ENCODE measurements around the gene LYPLA2. TPM values are rescaled to one million over a fixed set of nuclear protein-coding genes. Genes with fewer than 3 reads are reported as not detected.

Gene LYPLA2
- total and polyA plus RNA-seq, 2 of the 8 experiments (the other 6 are each of a cell fraction or from before 2014, with no cell fraction given), result 138 to 211 TPM

DNA sequence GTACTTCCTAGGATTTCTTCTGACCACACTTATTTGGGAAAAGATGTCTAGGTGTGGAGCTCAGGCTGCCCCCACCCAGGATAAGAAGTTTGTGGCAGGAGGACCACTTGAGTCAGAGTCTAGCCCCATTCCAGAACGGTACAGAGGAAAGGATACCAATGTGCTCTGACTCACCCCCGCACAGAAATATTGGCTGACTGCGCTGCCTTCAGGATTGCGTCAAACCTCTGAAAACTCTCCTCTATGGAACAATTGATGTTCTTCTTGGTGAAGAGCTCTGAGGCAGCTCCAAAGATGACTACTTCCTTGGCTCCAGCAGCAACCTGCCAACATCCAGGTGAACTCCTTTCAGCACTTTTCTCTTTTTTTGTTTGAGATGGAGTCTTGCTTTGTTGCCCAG is 23.1 kb downstream of the LYPLA2 start:
- Histone ChIP-seq H3K79me2 (ENCODE audit: control insufficient read depth in 1 of 2, insufficient read depth in 2 of 2, low read length in 2 of 2) (no peaks in the 10 kb centered on the region), H3K23ac (ENCODE audit: insufficient read length) (no peak overlapping the region), H3K56ac (replicated peaks; ENCODE audit: insufficient read length, low read depth, low read length) (no peak overlapping the region), H3K4ac (replicated peaks; ENCODE audit: insufficient read length, low read depth, low read length) (no peak overlapping the region), H3K23me2 (ENCODE audit: low read depth, low read length) (no peaks in the 10 kb centered on the region), H2AFZ (ENCODE audit: low read length) (no peak overlapping the region), H3K27ac (ENCODE audit: low read depth, low read length) (no peak overlapping the region), H4K91ac (replicated peaks; ENCODE audit: insufficient read length, low read length) (no peak overlapping the region), H2BK20ac (ENCODE audit: low read length) (no peak overlapping the region), H2BK12ac (ENCODE audit: low read depth, low read length) (no peak overlapping the region), H3K9me3 (ENCODE audit: insufficient read depth in 2 of 2, low read depth in 1 of 2, low read length in 1 of 2) (no peaks in the 10 kb centered on the region), H3K79me1 (ENCODE audit: low read depth, low read length) (no peaks in the 10 kb centered on the region), H4K20me1 (replicated peaks in 1 of 2; ENCODE audit: control insufficient read depth in 1 of 2, insufficient read depth in 2 of 2, low read length in 2 of 2) (no peaks in the 10 kb centered on the region), H3K18ac (ENCODE audit: extremely low read depth, low read length) (no peak overlapping the region), H2BK5ac (ENCODE audit: low read depth, low read length) (no peak overlapping the region), H2AK5ac (ENCODE audit: low read depth, low read length) (no peak overlapping the region), H4K5ac (ENCODE audit: insufficient read length, low read depth, low read length) (no peak overlapping the region), H2BK120ac (replicated peaks; ENCODE audit: low read depth, low read length) (no peak overlapping the region), H3K4me2 (ENCODE audit: insufficient read depth in 1 of 2, low read depth in 2 of 2, low read length in 2 of 2) (no peak overlapping the region), H3K14ac (ENCODE audit: insufficient read length) (no peak overlapping the region), H3K9ac (replicated peaks in 1 of 4; ENCODE audit: extremely low read depth in 1 of 4, low read depth in 3 of 4, low read length in 3 of 4) (no peak overlapping the region), H3K36me3 (ENCODE audit: control insufficient read depth in 2 of 4, insufficient read depth in 4 of 4, low read length in 3 of 4) (peaks cover 0 to 23% (median 1%) of the 10 kb centered on the region in 4 experiments; a peak in 5 of 8 replicates), H4K8ac (ENCODE audit: extremely low read depth, insufficient read depth, low read length) (no peak overlapping the region), H3K4me3 (ENCODE audit: extremely low read depth in 1 of 4, insufficient read depth in 2 of 4, low read depth in 3 of 4, low read length in 4 of 4) (no peak overlapping the region), H2BK15ac (ENCODE audit: low read length) (no peak overlapping the region), H3K4me1 (replicated peaks in 1 of 4; ENCODE audit: control insufficient read depth in 3 of 4, insufficient read depth in 4 of 4, low read length in 3 of 4) (peaks cover 0 to 1% (median 0%) of the 10 kb centered on the region in 4 experiments; a peak in 2 of 7 replicates), H3K27me3 (replicated peaks in 1 of 4; ENCODE audit: control insufficient read depth in 3 of 4, extremely low read depth in 1 of 4, insufficient read depth in 3 of 4, low read length in 3 of 4) (no peaks in the 10 kb centered on the region)
- no peak for DNase-seq (ENCODE audit: low read depth in 1 of 2, low spot score in 2 of 2)
- WGBS, 2 experiments (ENCODE audit: extremely low coverage in 1 of 2, insufficient coverage in 1 of 2, insufficient read length in 1 of 2, insufficient replicate concordance in 2 of 2, low coverage in 1 of 2, low lambda C conversion rate in 2 of 2, missing lambda C conversion rate in 1 of 2), result 85% methylated on average over 4 of the region's 4 CpGs; no CpG with 5 or more reads in 1 of the 2 experiments
- ChIA-PET CTCF (ENCODE audit: partially characterized antibody) (interaction anchor here (2.2 to 6.5 kb wide), 2 partner anchors 11 to 103 kb away, joined by 5 to 99 read pairs; partner anchors contain the start of gene HMGCL), POLR2A (ENCODE audit: partially characterized antibody) (interaction anchor here (1.0 to 1.1 kb wide), 2 partner anchors 11 to 12 kb away, joined by 3 to 5 read pairs; partner anchors contain the start of gene HMGCL)
- FAIRE-seq, result no peak
- no peak for TF ChIP-seq NRF1 (IDR thresholded peaks at IDR 0.05; ENCODE audit: low read depth, low read length)
- no peak for TF ChIP-seq RNF2 (IDR thresholded peaks at IDR 0.05; ENCODE audit: borderline replicate concordance, low read depth, low read length, missing control alignments, poor library complexity, severe bottlenecking)
- TF ChIP-seq TEAD4 (IDR thresholded peaks at IDR 0.05; ENCODE audit: low read depth, low read length), result no peak
- no peak for TF ChIP-seq JUND (IDR thresholded peaks at IDR 0.05; ENCODE audit: low read length)
- no peak for TF ChIP-seq PHF8 (conservative IDR thresholded peaks at IDR 0.05; ENCODE audit: low read depth, low read length)
- no peak for TF ChIP-seq CTBP2 (IDR thresholded peaks at IDR 0.05; ENCODE audit: borderline replicate concordance, insufficient read depth, insufficient read length, low read length)
- TF ChIP-seq SRF (IDR thresholded peaks at IDR 0.05; ENCODE audit: low read depth, low read length), result no peak
- no peak for TF ChIP-seq EGR1 (IDR thresholded peaks at IDR 0.05; ENCODE audit: borderline replicate concordance, low read depth, low read length)
- TF ChIP-seq SP4 (IDR thresholded peaks at IDR 0.05; ENCODE audit: low read length), result no peak

Data from H1 (cell line).